ENCODE results near the gene RUVBL1.

DNA sequence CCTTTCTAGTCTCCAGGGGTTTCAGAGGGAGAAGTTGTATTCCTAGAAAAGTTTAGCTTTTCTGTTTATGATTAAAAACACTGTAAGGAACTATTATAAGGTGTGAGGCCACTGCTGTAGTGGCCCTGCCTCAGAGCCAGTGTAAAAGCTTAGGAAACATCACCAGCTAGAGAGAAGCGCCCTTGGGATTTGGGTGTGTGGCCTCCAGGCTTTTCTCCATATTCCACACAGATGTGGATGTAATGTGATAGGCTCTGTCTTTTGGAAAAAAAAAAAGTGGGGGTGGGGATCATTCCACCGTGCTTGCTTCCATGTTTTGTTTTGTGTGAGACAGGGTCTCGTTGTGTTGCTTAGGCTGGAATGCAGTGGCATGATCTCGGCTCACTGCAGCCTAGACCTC, 57.5 kb downstream of the RUVBL1 start:
- TF ChIP-seq, protein P1, sequence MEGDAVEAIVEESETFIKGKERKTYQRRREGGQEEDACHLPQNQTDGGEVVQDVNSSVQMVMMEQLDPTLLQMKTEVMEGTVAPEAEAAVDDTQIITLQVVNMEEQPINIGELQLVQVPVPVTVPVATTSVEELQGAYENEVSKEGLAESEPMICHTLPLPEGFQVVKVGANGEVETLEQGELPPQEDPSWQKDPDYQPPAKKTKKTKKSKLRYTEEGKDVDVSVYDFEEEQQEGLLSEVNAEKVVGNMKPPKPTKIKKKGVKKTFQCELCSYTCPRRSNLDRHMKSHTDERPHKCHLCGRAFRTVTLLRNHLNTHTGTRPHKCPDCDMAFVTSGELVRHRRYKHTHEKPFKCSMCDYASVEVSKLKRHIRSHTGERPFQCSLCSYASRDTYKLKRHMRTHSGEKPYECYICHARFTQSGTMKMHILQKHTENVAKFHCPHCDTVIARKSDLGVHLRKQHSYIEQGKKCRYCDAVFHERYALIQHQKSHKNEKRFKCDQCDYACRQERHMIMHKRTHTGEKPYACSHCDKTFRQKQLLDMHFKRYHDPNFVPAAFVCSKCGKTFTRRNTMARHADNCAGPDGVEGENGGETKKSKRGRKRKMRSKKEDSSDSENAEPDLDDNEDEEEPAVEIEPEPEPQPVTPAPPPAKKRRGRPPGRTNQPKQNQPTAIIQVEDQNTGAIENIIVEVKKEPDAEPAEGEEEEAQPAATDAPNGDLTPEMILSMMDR (IDR thresholded peaks at IDR 0.05) = no peak
- TF ChIP-seq POLR2AphosphoS5 (IDR thresholded peaks at IDR 0.05) = no peak
